ENCODE results near the gene MSN.

The MSN gene

GRCh38 chrX:65674204-65674893 is 6.9 kb downstream of the MSN start:
- DNase-seq (ENCODE audit: low spot score) = no peak

- peak; percentile 69 for DNase-seq (ENCODE audit: low spot score)
Observed at GRCh38 chrX:65677954-65678469, 10.6 kb downstream of the MSN start.

GRCh38 chrX:65679071-65679540 is 11.7 kb downstream of the MSN start:
- no peak for DNase-seq (ENCODE audit: low spot score)

- no peak for DNase-seq (ENCODE audit: low spot score)
Observed at GRCh38 chrX:65681810-65682209, 14.4 kb downstream of the MSN start.

GRCh38 chrX:65685112-65685511 is 17.7 kb downstream of the MSN start:
- no peak for DNase-seq (ENCODE audit: low spot score)

GRCh38 chrX:65686236-65686635 is 18.8 kb downstream of the MSN start:
- DNase-seq (ENCODE audit: low spot score) = no peak

- no peak for DNase-seq (ENCODE audit: low spot score)
Observed at GRCh38 chrX:65687367-65687766, 19.9 kb downstream of the MSN start.

GRCh38 chrX:65688403-65688871 is 21.0 kb downstream of the MSN start:
- DNase-seq (ENCODE audit: low spot score) = peak; percentile 21

GRCh38 chrX:65689377-65689776 is 21.9 kb downstream of the MSN start:
- no peak for DNase-seq (ENCODE audit: low spot score)

- DNase-seq (ENCODE audit: low spot score) = peak; percentile 63
Observed at GRCh38 chrX:65690057-65690855, 22.8 kb downstream of the MSN start.

GRCh38 chrX:65695849-65696449 is 28.5 kb downstream of the MSN start:
- no peak for DNase-seq (ENCODE audit: low spot score)

GRCh38 chrX:65696613-65697012 is 29.2 kb downstream of the MSN start:
- DNase-seq (ENCODE audit: low spot score) = no peak

GRCh38 chrX:65697211-65697641 is 29.8 kb downstream of the MSN start:
- DNase-seq (ENCODE audit: low spot score) = peak; percentile 50

GRCh38 chrX:65697915-65698796 is 30.7 kb downstream of the MSN start:
- DNase-seq (ENCODE audit: low spot score) = no peak

- no peak for DNase-seq (ENCODE audit: low spot score)
Observed at GRCh38 chrX:65702956-65703355, 35.5 kb downstream of the MSN start.

GRCh38 chrX:65705439-65705838 is 38.0 kb downstream of the MSN start:
- DNase-seq (ENCODE audit: low spot score) = no peak

GRCh38 chrX:65706041-65706828 is 38.8 kb downstream of the MSN start:
- DNase-seq (ENCODE audit: low spot score) = peak; percentile 57

GRCh38 chrX:65707151-65707550 is 39.7 kb downstream of the MSN start:
- DNase-seq (ENCODE audit: low spot score) = no peak

- DNase-seq (ENCODE audit: low spot score) = no peak
Observed at GRCh38 chrX:65712005-65712806, 44.8 kb downstream of the MSN start.

- DNase-seq (ENCODE audit: low spot score) = no peak
Observed at GRCh38 chrX:65718538-65718937, 51.1 kb downstream of the MSN start.

Data from AG20443 (cell line).